22Rv1 (cell line): ENCODE data around the gene SLC9A9.

Experiments used
- H3K27ac ChIP-seq: fragments of 450-650 bp; 2 replicates; pipeline ENCODE4 v1.5.1; 2017
- CTCF ChIP-seq: fragments of 450-650 bp; IDR thresholded peaks from 2 replicates; pipeline ENCODE4 v1.5.1; 2017; ENCODE audit warnings: mild to moderate bottlenecking
- ZFX ChIP-seq: fragments of 450-650 bp; IDR thresholded peaks from 2 replicates; pipeline ENCODE4 v1.6.1; 2017; ENCODE audit warnings: antibody characterized with exemption, borderline replicate concordance

SLC9A9 gene

DNA sequence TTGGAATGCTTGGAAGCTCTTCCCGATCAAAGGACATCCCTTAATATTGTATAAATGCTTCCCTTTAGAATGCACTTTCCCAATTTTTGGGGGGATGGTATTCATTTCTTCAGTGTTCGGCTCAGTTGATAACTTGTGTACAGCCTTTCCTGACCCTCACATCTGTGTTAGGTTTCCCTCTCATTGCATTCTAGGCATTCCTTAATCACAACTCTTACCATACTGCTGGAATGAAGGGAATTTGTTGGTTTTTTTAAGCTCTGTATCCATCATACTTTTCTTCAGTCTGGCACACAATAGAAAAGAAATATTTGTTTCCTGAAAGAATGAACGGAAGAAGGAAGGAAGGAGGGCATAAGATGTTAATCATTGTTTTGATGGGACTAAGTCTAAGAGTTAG, 609.2 kb downstream of the SLC9A9 start:
- no peak for TF ChIP-seq CTCF
- H3K27ac ChIP-seq = no peak overlapping the region

- H3K27ac ChIP-seq = no peak overlapping the region
- TF ChIP-seq CTCF = no peak
- no peak for TF ChIP-seq ZFX
Observed at GRCh38 chr3:143237077-143237627, 611.1 kb downstream of the SLC9A9 start.

DNA sequence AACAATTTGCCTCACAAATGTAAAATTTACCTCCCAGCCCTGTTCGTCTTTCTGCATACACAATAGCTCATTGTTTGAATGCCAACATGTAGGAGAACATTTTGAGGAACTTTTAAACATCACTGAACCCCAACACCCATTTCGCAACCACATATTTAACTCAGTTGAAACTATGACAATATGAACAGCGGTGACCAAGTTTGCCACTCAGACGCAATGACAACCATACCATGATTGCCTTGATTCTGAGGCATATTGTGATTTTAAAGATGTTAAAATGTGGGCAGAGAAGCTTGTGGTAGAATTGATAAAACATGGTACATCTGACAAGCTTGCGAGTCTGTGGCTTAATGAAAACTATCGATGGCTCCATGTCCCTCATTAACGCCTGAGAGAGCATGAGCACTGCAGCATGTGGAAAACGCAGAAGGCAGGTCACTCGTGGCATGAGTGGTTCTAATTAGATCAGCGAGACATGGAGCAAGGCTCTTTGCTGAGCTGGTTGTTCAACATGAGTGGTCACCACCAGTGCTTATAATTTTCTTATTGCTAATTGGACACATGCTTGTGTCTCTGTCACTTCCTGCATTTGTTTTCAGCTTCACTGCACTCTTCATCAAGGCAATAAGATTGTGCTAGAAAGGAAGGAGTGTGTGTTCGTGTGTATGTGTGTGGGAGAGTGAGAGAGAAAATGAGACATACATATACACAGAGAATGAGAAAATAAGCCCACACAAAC, 611.9 kb downstream of the SLC9A9 start:
- TF ChIP-seq ZFX = no peak
- TF ChIP-seq CTCF = no peak
- H3K27ac ChIP-seq = no peak overlapping the region

- TF ChIP-seq CTCF (no peak), ZFX (no peak)
- no peak overlapping the region for H3K27ac ChIP-seq
Observed at GRCh38 chr3:143235614-143236204, 612.6 kb downstream of the SLC9A9 start.

DNA sequence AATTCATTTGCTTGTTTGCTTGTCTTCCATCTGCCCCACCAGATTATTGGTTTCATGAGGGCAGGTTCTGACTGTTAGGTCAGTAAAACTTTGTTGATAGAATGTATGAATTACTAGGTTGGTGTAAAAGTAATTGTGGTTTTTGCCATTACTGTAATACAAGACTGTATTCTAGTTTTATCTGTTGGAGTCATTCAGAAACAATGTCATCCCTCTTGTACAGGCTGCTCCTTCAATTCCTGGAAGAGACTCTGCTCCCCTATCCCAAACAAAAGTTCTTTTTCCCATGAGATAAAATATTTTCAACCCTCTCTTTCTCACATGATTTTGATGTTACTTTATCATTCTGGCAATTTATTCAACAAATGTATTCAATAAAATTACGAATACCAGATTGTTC, 613.7 kb downstream of the SLC9A9 start:
- TF ChIP-seq CTCF (no peak), ZFX (no peak)
- H3K27ac ChIP-seq = no peak overlapping the region

- no peak overlapping the region for H3K27ac ChIP-seq
- TF ChIP-seq CTCF = no peak
- no peak for TF ChIP-seq ZFX
Observed at GRCh38 chr3:143232981-143233380, 615.3 kb downstream of the SLC9A9 start.

DNA sequence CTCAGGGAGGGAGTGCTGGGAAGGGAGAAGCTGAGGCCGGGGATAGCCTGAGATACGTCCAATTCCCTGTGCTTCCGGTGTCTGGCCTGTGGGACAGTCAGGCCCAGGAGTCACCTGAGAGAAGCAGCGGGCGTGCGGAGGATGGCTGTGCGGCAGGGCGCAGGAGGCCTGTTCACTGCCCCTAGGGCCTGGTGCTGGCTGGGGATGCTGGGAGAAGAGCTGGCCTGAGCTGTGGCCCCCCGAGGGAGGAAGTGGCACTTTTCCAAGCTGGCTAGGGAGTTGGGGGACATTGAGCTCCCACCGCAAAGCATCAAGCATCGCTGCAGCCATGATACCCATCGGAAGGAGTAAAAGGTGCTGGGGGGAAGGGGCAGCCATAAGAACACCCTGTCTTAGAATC, 619.9 kb downstream of the SLC9A9 start:
- no peak overlapping the region for H3K27ac ChIP-seq
- no peak for TF ChIP-seq CTCF
- TF ChIP-seq ZFX = no peak
